ENCODE data around the gene ZBTB32.
"Not testable (repeated sequence)": the region's sequence is repeated elsewhere in the genome, so short reads cannot be mapped to it uniquely, and the experiment has no call there.

Gene ZBTB32

GRCh38 chr19:35722461-35722860 lies 18.1 kb downstream of the ZBTB32 start:
- no peaks in the 10 kb centered on the region for H3K9me3 ChIP-seq (ENCODE audit: insufficient read depth, low read depth, low read length)
- WGBS, result 95% methylated on average over 14 of the region's 14 CpGs
- H3K4me3 ChIP-seq (ENCODE audit: low read length), result no peak overlapping the region
- H3K36me3 ChIP-seq (ENCODE audit: insufficient read depth, low read length), result peaks cover 72% of the 10 kb centered on the region
- peaks cover 5% of the 10 kb centered on the region; the same call in 1 of the 2 replicates for H3K4me1 ChIP-seq (ENCODE audit: insufficient read depth, low read length)
- H3K27me3 ChIP-seq (ENCODE audit: insufficient read depth, low read length), result no peaks in the 10 kb centered on the region
- no peak overlapping the region for H3K27ac ChIP-seq (ENCODE audit: low read depth, low read length)
- H3K9ac ChIP-seq (ENCODE audit: low read depth, low read length), result no peak overlapping the region

GRCh38 chr19:35722897-35723296 lies 18.5 kb downstream of the ZBTB32 start:
- 95% methylated on average over 16 of the region's 16 CpGs for WGBS
- H3K36me3 ChIP-seq (ENCODE audit: insufficient read depth, low read length), result peaks cover 76% of the 10 kb centered on the region

GRCh38 chr19:35723671-35724070 lies 19.3 kb downstream of the ZBTB32 start:
- Histone ChIP-seq H3K27ac (ENCODE audit: low read depth, low read length) (no peak overlapping the region), H3K9me3 (ENCODE audit: insufficient read depth, low read depth, low read length) (no peaks in the 10 kb centered on the region), H3K9ac (ENCODE audit: low read depth, low read length) (no peak overlapping the region), H3K27me3 (ENCODE audit: insufficient read depth, low read length) (no peaks in the 10 kb centered on the region), H3K4me1 (ENCODE audit: insufficient read depth, low read length) (peaks cover 5% of the 10 kb centered on the region; the same call in 1 of the 2 replicates), H3K4me3 (ENCODE audit: low read length) (no peak overlapping the region), H3K36me3 (ENCODE audit: insufficient read depth, low read length) (peaks cover 84% of the 10 kb centered on the region)
- 97% methylated on average over 24 of the region's 24 CpGs for WGBS

More at GRCh38 chr19:35722897-35723296, 18.5 kb downstream of the ZBTB32 start:
- H3K4me3 ChIP-seq (ENCODE audit: low read length), result no peak overlapping the region
- peaks cover 5% of the 10 kb centered on the region; the same call in 1 of the 2 replicates for H3K4me1 ChIP-seq (ENCODE audit: insufficient read depth, low read length)
- no peak overlapping the region for H3K9ac ChIP-seq (ENCODE audit: low read depth, low read length)
- H3K27me3 ChIP-seq (ENCODE audit: insufficient read depth, low read length), result no peaks in the 10 kb centered on the region
- H3K27ac ChIP-seq (ENCODE audit: low read depth, low read length), result no peak overlapping the region
- H3K9me3 ChIP-seq (ENCODE audit: insufficient read depth, low read depth, low read length), result no peaks in the 10 kb centered on the region

DNA sequence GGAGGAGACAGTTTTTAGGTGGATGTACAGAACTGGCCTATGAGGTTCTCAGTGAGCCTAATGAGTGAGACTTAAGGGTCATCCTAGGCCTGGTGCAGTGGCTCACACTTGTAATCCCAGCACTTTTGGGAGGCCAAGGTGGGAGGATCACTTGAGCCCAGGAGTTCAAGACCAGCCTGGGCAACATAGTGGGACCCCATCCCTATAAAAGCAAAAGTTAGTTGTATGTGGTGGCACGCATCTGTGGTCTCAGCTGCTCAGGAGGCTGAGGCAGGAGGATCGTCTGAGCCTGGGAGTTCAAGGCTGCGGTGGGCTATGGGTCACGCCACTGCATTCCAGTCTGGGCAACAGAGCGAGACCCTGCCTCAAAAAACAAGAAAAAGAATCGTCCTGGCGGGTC lies 19.8 kb downstream of the ZBTB32 start:
- not testable (repeated sequence) for H3K27me3 ChIP-seq (ENCODE audit: insufficient read depth, low read length); H3K27ac ChIP-seq (ENCODE audit: low read depth, low read length); H3K4me3 ChIP-seq (ENCODE audit: low read length); H3K9me3 ChIP-seq (ENCODE audit: insufficient read depth, low read depth, low read length); H3K4me1 ChIP-seq (ENCODE audit: insufficient read depth, low read length); H3K9ac ChIP-seq (ENCODE audit: low read depth, low read length)
- 92% methylated on average over 7 of the region's 7 CpGs for WGBS
- peaks cover 88% of the 10 kb centered on the region for H3K36me3 ChIP-seq (ENCODE audit: insufficient read depth, low read length)

GRCh38 chr19:35724560-35724959 lies 20.2 kb downstream of the ZBTB32 start:
- Histone ChIP-seq H3K9me3 (ENCODE audit: insufficient read depth, low read depth, low read length) (no peaks in the 10 kb centered on the region), H3K27ac (ENCODE audit: low read depth, low read length) (no peak overlapping the region), H3K4me1 (ENCODE audit: insufficient read depth, low read length) (no peaks in the 10 kb centered on the region), H3K9ac (ENCODE audit: low read depth, low read length) (no peak overlapping the region), H3K27me3 (ENCODE audit: insufficient read depth, low read length) (no peaks in the 10 kb centered on the region), H3K4me3 (ENCODE audit: low read length) (no peak overlapping the region), H3K36me3 (ENCODE audit: insufficient read depth, low read length) (peaks cover 93% of the 10 kb centered on the region)
- 95% methylated on average over 12 of the region's 12 CpGs for WGBS

- 96% methylated on average over 23 of the region's 23 CpGs for WGBS
- Histone ChIP-seq H3K27ac (ENCODE audit: low read depth, low read length) (no peak overlapping the region), H3K36me3 (ENCODE audit: insufficient read depth, low read length) (peaks cover 95% of the 10 kb centered on the region), H3K9ac (ENCODE audit: low read depth, low read length) (no peak overlapping the region), H3K9me3 (ENCODE audit: insufficient read depth, low read depth, low read length) (no peaks in the 10 kb centered on the region), H3K4me1 (ENCODE audit: insufficient read depth, low read length) (no peaks in the 10 kb centered on the region), H3K27me3 (ENCODE audit: insufficient read depth, low read length) (no peaks in the 10 kb centered on the region), H3K4me3 (ENCODE audit: low read length) (no peak overlapping the region)
Measured at GRCh38 chr19:35725216-35725861, 21.0 kb downstream of the ZBTB32 start.

DNA sequence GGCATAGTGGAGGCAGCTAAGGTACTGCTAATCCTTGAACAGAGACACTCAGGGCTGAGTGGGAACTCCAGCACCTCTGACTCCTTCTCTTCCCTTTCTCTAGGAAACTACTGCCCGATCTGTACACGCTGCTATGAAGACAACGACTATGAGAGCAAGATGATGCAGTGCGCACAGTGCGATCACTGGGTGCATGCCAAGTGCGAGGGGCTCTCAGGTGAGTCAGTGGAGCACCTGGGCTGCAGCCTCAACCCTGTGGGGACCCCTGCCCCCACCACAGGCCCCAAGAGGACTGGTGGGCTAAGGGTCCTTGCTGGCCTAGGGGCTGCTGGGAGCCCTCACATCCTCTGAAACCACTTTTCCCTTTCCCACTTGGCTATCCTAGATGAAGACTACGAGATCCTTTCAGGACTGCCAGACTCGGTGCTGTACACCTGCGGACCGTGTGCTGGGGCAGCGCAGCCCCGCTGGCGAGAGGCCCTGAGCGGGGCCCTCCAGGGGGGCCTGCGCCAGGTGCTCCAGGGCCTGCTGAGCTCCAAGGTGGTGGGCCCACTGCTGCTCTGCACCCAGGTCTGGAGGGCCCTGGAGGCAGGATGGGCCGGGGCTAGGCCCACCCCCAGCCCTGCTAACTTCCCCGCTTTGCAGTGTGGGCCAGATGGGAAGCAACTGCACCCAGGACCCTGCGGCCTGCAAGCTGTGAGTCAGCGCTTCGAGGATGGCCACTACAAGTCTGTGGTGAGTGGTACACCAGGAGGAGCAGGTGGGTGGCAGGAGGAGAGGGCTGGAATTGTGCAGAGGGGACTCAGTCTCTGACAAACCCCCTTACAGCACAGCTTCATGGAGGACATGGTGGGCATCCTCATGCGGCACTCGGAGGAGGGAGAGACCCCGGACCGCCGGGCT lies 22.9 kb downstream of the ZBTB32 start:
- H3K36me3 ChIP-seq (ENCODE audit: insufficient read depth, low read length), result peaks cover 96% of the 10 kb centered on the region
- no peak overlapping the region for H3K9ac ChIP-seq (ENCODE audit: low read depth, low read length)
- no peaks in the 10 kb centered on the region for H3K27me3 ChIP-seq (ENCODE audit: insufficient read depth, low read length)
- H3K4me1 ChIP-seq (ENCODE audit: insufficient read depth, low read length), result no peaks in the 10 kb centered on the region
- H3K9me3 ChIP-seq (ENCODE audit: insufficient read depth, low read depth, low read length), result no peaks in the 10 kb centered on the region
- WGBS, result 96% methylated on average over 25 of the region's 25 CpGs
- no peak overlapping the region for H3K27ac ChIP-seq (ENCODE audit: low read depth, low read length)
- H3K4me3 ChIP-seq (ENCODE audit: low read length), result no peak overlapping the region

DNA sequence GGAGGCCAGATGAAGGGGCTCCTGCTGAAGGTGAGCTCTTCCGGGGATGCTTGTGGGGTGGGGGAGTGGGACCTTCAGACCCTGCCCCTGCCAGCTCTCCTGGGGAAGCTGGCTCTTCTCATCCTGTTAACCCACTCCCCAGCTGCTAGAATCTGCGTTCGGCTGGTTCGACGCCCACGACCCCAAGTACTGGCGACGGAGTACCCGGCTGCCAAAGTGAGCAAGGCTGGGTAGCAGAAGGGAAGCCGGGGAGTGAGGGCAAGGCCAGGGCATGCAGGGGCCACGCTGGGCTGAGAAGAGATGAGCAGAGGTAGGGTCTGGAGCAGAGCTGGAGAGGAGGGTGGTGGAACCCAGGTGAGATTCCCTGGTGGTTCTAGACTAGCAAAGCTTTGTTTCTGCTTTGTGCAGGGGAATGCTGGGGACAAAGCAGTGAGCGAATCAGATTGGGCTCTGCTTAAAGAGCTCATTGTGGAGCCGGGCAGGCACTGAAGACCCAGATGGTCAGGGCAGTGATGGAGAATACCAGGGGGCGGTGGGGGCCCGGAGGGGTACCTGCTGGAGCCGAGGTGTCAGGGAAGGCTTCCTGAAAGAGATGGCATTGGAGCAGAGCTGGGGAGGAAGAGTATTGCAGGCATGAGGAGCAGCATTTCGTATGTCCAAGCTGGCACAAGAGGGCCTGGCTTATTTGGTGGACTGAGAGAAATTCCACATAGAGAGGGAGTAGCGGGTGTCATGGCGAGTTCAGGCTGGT lies 23.8 kb downstream of the ZBTB32 start:
- Histone ChIP-seq H3K27me3 (ENCODE audit: insufficient read depth, low read length) (no peaks in the 10 kb centered on the region), H3K9me3 (ENCODE audit: insufficient read depth, low read depth, low read length) (no peaks in the 10 kb centered on the region), H3K4me3 (ENCODE audit: low read length) (no peak overlapping the region), H3K36me3 (ENCODE audit: insufficient read depth, low read length) (peaks cover 91% of the 10 kb centered on the region), H3K27ac (ENCODE audit: low read depth, low read length) (no peak overlapping the region), H3K4me1 (ENCODE audit: insufficient read depth, low read length) (no peaks in the 10 kb centered on the region), H3K9ac (ENCODE audit: low read depth, low read length) (no peak overlapping the region)
- WGBS, result 95% methylated on average over 19 of the region's 19 CpGs

DNA sequence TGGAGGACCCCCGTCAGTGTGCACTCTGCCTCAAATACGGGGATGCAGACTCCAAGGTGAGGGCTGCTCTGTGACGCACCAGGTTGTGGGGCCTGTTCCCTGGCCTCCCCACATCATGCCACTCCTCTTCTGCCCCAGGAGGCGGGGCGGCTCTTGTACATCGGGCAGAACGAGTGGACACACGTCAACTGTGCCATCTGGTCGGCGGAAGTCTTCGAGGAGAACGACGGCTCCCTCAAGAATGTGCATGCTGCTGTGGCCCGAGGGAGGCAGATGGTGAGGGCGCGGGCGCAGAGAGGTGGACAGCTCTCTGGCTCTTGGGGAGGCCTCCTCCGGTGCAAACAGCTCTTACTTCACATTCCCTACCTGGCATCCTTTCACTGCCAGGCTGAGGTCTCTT lies 24.7 kb downstream of the ZBTB32 start:
- WGBS, result 96% methylated on average over 18 of the region's 18 CpGs
- Histone ChIP-seq H3K4me3 (ENCODE audit: low read length) (no peak overlapping the region), H3K27me3 (ENCODE audit: insufficient read depth, low read length) (no peaks in the 10 kb centered on the region), H3K27ac (ENCODE audit: low read depth, low read length) (no peak overlapping the region), H3K9ac (ENCODE audit: low read depth, low read length) (no peak overlapping the region), H3K36me3 (ENCODE audit: insufficient read depth, low read length) (peaks cover 90% of the 10 kb centered on the region), H3K4me1 (ENCODE audit: insufficient read depth, low read length) (no peaks in the 10 kb centered on the region), H3K9me3 (ENCODE audit: insufficient read depth, low read depth, low read length) (no peaks in the 10 kb centered on the region)

- H3K27me3 ChIP-seq (ENCODE audit: insufficient read depth, low read length), result no peaks in the 10 kb centered on the region
- WGBS, result 95% methylated on average over 11 of the region's 11 CpGs
- H3K4me3 ChIP-seq (ENCODE audit: low read length), result no peak overlapping the region
Measured at GRCh38 chr19:35729763-35730162, 25.4 kb downstream of the ZBTB32 start.

GRCh38 chr19:35730326-35730725 lies 26.0 kb downstream of the ZBTB32 start:
- H3K4me1 ChIP-seq (ENCODE audit: insufficient read depth, low read length), result no peaks in the 10 kb centered on the region
- WGBS, result 95% methylated on average over 18 of the region's 18 CpGs
- H3K27me3 ChIP-seq (ENCODE audit: insufficient read depth, low read length), result no peaks in the 10 kb centered on the region

More at GRCh38 chr19:35729763-35730162, 25.4 kb downstream of the ZBTB32 start:
- Histone ChIP-seq H3K9me3 (ENCODE audit: insufficient read depth, low read depth, low read length) (no peaks in the 10 kb centered on the region), H3K9ac (ENCODE audit: low read depth, low read length) (no peak overlapping the region), H3K4me1 (ENCODE audit: insufficient read depth, low read length) (no peaks in the 10 kb centered on the region), H3K36me3 (ENCODE audit: insufficient read depth, low read length) (peaks cover 90% of the 10 kb centered on the region), H3K27ac (ENCODE audit: low read depth, low read length) (no peak overlapping the region)

More at GRCh38 chr19:35730326-35730725, 26.0 kb downstream of the ZBTB32 start:
- H3K9me3 ChIP-seq (ENCODE audit: insufficient read depth, low read depth, low read length), result no peaks in the 10 kb centered on the region
- H3K9ac ChIP-seq (ENCODE audit: low read depth, low read length), result no peak overlapping the region
- no peak overlapping the region for H3K4me3 ChIP-seq (ENCODE audit: low read length)
- no peak overlapping the region for H3K27ac ChIP-seq (ENCODE audit: low read depth, low read length)
- H3K36me3 ChIP-seq (ENCODE audit: insufficient read depth, low read length), result peaks cover 89% of the 10 kb centered on the region
